ENCODE measurements around the gene PAOX.

Gene PAOX

GRCh38 chr10:133393401-133394063 lies 14.5 kb downstream of the PAOX start:
- no peak for TF ChIP-seq TAF1 (IDR thresholded peaks at IDR 0.05; ENCODE audit: low read depth)
- TF ChIP-seq ZBTB7A (IDR thresholded peaks at IDR 0.05; ENCODE audit: low read depth): no peak
- no peak for TF ChIP-seq CREB1 (IDR thresholded peaks at IDR 0.05; ENCODE audit: low read depth)
- no peak for TF ChIP-seq EP300 (IDR thresholded peaks at IDR 0.05; ENCODE audit: borderline replicate concordance)
- no peak for TF ChIP-seq FOXM1 (IDR thresholded peaks at IDR 0.05; ENCODE audit: borderline replicate concordance, low read depth)
- TF ChIP-seq NFIC (IDR thresholded peaks at IDR 0.05): no peak
- TF ChIP-seq REST (IDR thresholded peaks at IDR 0.05; ENCODE audit: low read depth): no peak
- TF ChIP-seq TEAD4 (IDR thresholded peaks at IDR 0.05): no peak
- no peak for TF ChIP-seq RAD21 (IDR thresholded peaks at IDR 0.05; ENCODE audit: low read depth)
- TF ChIP-seq MAX (IDR thresholded peaks at IDR 0.05): no peak
- no peak for TF ChIP-seq TCF12 (IDR thresholded peaks at IDR 0.05; ENCODE audit: low read depth)
- TF ChIP-seq USF1 (IDR thresholded peaks at IDR 0.05): no peak

GRCh38 chr10:133394064-133394663 lies 15.1 kb downstream of the PAOX start, which contains the start of gene MTG1:
MTG1 (plus strand) TSS chr10:133394157; CDS start chr10:133394221, 64 bp downstream.
- TF ChIP-seq USF1 (IDR thresholded peaks at IDR 0.05) (peak; percentile 83), CEBPB (IDR thresholded peaks at IDR 0.05) (no peak), REST (IDR thresholded peaks at IDR 0.05; ENCODE audit: low read depth) (peak; percentile 23; the same call in 1 of the 2 replicates), CREB1 (IDR thresholded peaks at IDR 0.05; ENCODE audit: low read depth) (peak; percentile 60; the same call in 1 of the 2 replicates), EGR1 (IDR thresholded peaks at IDR 0.05) (no peak; the same call in 1 of the 2 replicates), MAX (IDR thresholded peaks at IDR 0.05) (peak; percentile 99), ZBTB7A (IDR thresholded peaks at IDR 0.05; ENCODE audit: low read depth) (peak; percentile 46; the same call in 1 of the 2 replicates), NFIC (IDR thresholded peaks at IDR 0.05) (no peak), FOXM1 (IDR thresholded peaks at IDR 0.05; ENCODE audit: borderline replicate concordance, low read depth) (no peak; the same call in 1 of the 2 replicates), TEAD4 (IDR thresholded peaks at IDR 0.05) (peak; percentile 39; the same call in 1 of the 2 replicates), EP300 (IDR thresholded peaks at IDR 0.05; ENCODE audit: borderline replicate concordance) (peak; percentile 54; the same call in 1 of the 2 replicates), YY1 (IDR thresholded peaks at IDR 0.05; ENCODE audit: low read depth) (peak; percentile 92), TCF12 (IDR thresholded peaks at IDR 0.05; ENCODE audit: low read depth) (peak; percentile 76; the same call in 1 of the 2 replicates), TAF1 (IDR thresholded peaks at IDR 0.05; ENCODE audit: low read depth) (peak; percentile 96), RAD21 (IDR thresholded peaks at IDR 0.05; ENCODE audit: low read depth) (no peak; the same call in 1 of the 2 replicates)

DNA sequence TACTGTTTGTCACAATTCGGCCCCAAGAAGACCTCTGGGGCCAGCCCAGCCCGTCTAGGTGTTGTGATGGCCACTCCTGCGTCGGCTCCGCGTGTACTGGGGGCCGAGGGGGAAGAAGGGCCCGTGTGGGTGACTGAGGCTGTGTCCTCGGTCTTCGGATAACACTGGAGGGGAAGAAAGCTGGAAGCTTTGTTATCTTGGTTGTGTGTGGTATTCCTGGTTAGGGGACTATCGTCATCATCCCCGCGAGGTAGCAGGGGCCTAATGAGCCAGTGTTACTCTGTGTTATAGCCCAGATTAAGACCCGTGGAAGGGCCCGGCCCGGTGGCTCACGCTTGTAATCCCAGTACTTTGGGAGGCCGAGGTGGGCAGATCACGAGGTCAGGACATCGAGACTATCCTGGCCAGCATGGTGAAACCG lies 15.7 kb downstream of the PAOX start:
- no peak for TF ChIP-seq CEBPB (IDR thresholded peaks at IDR 0.05)
- no peak for TF ChIP-seq FOXM1 (IDR thresholded peaks at IDR 0.05; ENCODE audit: borderline replicate concordance, low read depth)
- TF ChIP-seq CREB1 (IDR thresholded peaks at IDR 0.05; ENCODE audit: low read depth): no peak
- no peak for TF ChIP-seq RAD21 (IDR thresholded peaks at IDR 0.05; ENCODE audit: low read depth)
- no peak for TF ChIP-seq EP300 (IDR thresholded peaks at IDR 0.05; ENCODE audit: borderline replicate concordance)
- no peak for TF ChIP-seq USF1 (IDR thresholded peaks at IDR 0.05)
- no peak for TF ChIP-seq TCF12 (IDR thresholded peaks at IDR 0.05; ENCODE audit: low read depth)
- no peak for TF ChIP-seq REST (IDR thresholded peaks at IDR 0.05; ENCODE audit: low read depth)
- no peak for TF ChIP-seq EGR1 (IDR thresholded peaks at IDR 0.05)
- no peak for TF ChIP-seq MAX (IDR thresholded peaks at IDR 0.05)
- no peak for TF ChIP-seq TAF1 (IDR thresholded peaks at IDR 0.05; ENCODE audit: low read depth)
- TF ChIP-seq NFIC (IDR thresholded peaks at IDR 0.05): no peak
- TF ChIP-seq TEAD4 (IDR thresholded peaks at IDR 0.05): no peak
- no peak for TF ChIP-seq ZBTB7A (IDR thresholded peaks at IDR 0.05; ENCODE audit: low read depth)
- no peak for TF ChIP-seq YY1 (IDR thresholded peaks at IDR 0.05; ENCODE audit: low read depth)

Measured in Ishikawa (cell line).